Gastrocnemius medialis (tissue), 4 donors: ENCODE measurements around the gene PSORS1C2. TPM values are rescaled to one million over a fixed set of nuclear protein-coding genes. Genes with fewer than 3 reads are reported as not detected.

Source experiments
- ATAC-seq, 2 donors: fragments of 150-250 bp; one replicate each; pipeline ENCODE4 v1.9.1; 2016
- DNase-seq, 2 donors: peaks; one replicate each; pipeline ENCODE4 v3.0.0-alpha.2; 2019
- H3K27ac ChIP-seq, 4 donors: fragments of 200-600 bp; sonication (generic); 1 replicate in 1 of 4; 2 replicates in 3 of 4; pipeline ENCODE4 v1.5.1; 2016 to 2018; ENCODE audit warnings: mild to moderate bottlenecking in 2 of 4, moderate library complexity in 1 of 4
- H3K27me3 ChIP-seq, 3 donors: fragments of 200-600 bp; sonication (generic) in 2 of 3; 1 replicate in 1 of 3; 2 replicates in 2 of 3; pipeline versions ENCODE4 v1.5.1 to v1.6.0; 2016 to 2019; ENCODE audit warnings: mild to moderate bottlenecking in 1 of 3, moderate library complexity in 1 of 3
- H3K36me3 ChIP-seq, 2 donors: fragments of 200-600 bp; sonication (generic) in 1 of 2; one replicate each; pipeline ENCODE4 v1.5.1; 2017 to 2018
- H3K4me1 ChIP-seq, 2 donors: fragments of 200-600 bp; sonication (generic) in 1 of 2; one replicate each; pipeline ENCODE4 v1.5.1; 2016 to 2017; ENCODE audit warnings: mild to moderate bottlenecking in 2 of 2
- H3K4me3 ChIP-seq, 4 donors: fragments of 200-600 bp; sonication (generic) in 3 of 4; 1 replicate in 1 of 4; 2 replicates in 3 of 4; pipeline ENCODE4 v1.5.1; 2016 to 2019; ENCODE audit warnings: mild to moderate bottlenecking in 2 of 4
- H3K9me3 ChIP-seq, 3 donors: fragments of 200-600 bp; sonication (generic) in 2 of 3; 1 replicate in 1 of 3; 2 replicates in 2 of 3; pipeline ENCODE4 v1.5.1; 2016 to 2019
- POLR2A ChIP-seq, 2 donors: fragments of 450-650 bp; IDR thresholded peaks; one replicate each; pipeline ENCODE4 v1.6.1; 2017; ENCODE audit warnings: antibody characterized with exemption in 2 of 2, mild to moderate bottlenecking in 2 of 2, moderate library complexity in 2 of 2
- in situ Hi-C, 4 donors: fragments of 200-750 bp; cut with MboI; loops; one replicate each; pipeline versions ENCODE4 v1.15.0 to v1.8.0; 2017; ENCODE audit warnings: low sequenced_read_pairs in 4 of 4
- intact Hi-C: fragments of 100-400 bp; cut with DNase I; formaldehyde crosslinking; loops from one replicate; pipeline ENCODE4 v1.15.1; 2023; ENCODE audit warnings: low total_unique reads
- total RNA-seq, 4 donors: library from RNA; depleted of rRNA; stranded (reverse); fragments of >200 nt; gene quantifications; one replicate each; pipeline versions ENCODE4 v1.1.0 to v1.2.3, GENCODE V29; 2016
- TF ChIP-seq, protein P1 (sequence below), 5 experiments: fragments of 450-650 bp in 3 of 5; fragments of 200-600 bp in 2 of 5; sonication (generic) in 2 of 5; IDR thresholded peaks in 4 of 5; conservative IDR thresholded peaks in 1 of 5; 1 replicate in 4 of 5; 2 replicates in 1 of 5; pipeline ENCODE4 v1.5.1; 2016 to 2019; ENCODE audit warnings: antibody characterized with exemption in 5 of 5, mild to moderate bottlenecking in 3 of 5, moderate library complexity in 3 of 5

The PSORS1C2 gene
- total RNA-seq, 4 donors from 2014 or later = not detected

DNA sequence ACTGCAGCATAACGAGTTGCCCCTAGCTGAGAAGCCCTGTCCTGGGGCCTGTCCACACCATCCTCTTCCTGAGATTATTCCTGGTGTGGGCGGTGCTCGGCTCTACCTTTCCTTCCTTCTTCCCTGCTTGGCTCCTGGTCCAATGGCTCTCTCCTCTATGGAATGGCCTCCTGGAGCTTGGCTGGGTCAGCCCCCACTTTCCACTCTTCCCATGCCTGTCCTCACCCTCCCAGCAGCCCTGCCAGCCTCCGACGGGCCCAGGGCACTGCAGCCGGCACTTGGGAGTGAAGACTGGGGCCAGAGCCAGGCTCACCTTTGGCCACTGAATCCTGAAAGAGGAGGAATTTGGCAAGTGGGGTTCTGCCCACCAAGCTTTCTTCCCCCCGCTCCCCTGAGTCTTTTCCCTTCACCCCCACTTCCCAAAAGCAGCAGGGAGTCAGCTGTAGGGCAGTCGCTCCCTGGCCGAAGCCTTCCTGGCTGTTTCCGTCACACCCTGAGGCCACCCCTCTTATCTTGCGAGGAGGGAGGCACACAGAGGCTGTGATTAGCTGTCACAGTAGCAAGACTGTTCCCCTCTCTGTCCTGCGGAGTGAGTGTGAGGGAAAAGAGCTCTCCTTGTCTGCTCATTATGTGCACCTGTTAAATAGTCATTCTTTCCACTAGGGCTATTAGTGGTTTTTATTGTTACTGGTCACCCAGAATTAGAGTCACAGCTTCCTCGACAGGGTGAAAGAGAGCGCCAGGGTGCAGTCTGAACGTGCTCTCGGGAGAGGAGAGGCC lies 12.3 kb downstream of the PSORS1C2 start:
- Histone ChIP-seq H3K36me3 (no peaks in the 10 kb centered on the region), H3K4me1 (peaks cover 0 to 4% of the 10 kb centered on the region in 2 donors), H3K27me3 (no peaks in the 10 kb centered on the region), H3K4me3 (no peak overlapping the region), H3K9me3 (no peaks in the 10 kb centered on the region), H3K27ac (no peak overlapping the region)
- intact Hi-C loops = no loop called here
- no peak for TF ChIP-seq POLR2A (IDR thresholded peaks at IDR 0.05)
- TF ChIP-seq, protein P1, sequence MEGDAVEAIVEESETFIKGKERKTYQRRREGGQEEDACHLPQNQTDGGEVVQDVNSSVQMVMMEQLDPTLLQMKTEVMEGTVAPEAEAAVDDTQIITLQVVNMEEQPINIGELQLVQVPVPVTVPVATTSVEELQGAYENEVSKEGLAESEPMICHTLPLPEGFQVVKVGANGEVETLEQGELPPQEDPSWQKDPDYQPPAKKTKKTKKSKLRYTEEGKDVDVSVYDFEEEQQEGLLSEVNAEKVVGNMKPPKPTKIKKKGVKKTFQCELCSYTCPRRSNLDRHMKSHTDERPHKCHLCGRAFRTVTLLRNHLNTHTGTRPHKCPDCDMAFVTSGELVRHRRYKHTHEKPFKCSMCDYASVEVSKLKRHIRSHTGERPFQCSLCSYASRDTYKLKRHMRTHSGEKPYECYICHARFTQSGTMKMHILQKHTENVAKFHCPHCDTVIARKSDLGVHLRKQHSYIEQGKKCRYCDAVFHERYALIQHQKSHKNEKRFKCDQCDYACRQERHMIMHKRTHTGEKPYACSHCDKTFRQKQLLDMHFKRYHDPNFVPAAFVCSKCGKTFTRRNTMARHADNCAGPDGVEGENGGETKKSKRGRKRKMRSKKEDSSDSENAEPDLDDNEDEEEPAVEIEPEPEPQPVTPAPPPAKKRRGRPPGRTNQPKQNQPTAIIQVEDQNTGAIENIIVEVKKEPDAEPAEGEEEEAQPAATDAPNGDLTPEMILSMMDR (IDR thresholded peaks at IDR 0.05 in 4 of 5, conservative IDR thresholded peaks at IDR 0.05 in 1 of 5) = no peak
- no peak for DNase-seq
- no peak for ATAC-seq
- in situ Hi-C loops = no loop called here

DNA sequence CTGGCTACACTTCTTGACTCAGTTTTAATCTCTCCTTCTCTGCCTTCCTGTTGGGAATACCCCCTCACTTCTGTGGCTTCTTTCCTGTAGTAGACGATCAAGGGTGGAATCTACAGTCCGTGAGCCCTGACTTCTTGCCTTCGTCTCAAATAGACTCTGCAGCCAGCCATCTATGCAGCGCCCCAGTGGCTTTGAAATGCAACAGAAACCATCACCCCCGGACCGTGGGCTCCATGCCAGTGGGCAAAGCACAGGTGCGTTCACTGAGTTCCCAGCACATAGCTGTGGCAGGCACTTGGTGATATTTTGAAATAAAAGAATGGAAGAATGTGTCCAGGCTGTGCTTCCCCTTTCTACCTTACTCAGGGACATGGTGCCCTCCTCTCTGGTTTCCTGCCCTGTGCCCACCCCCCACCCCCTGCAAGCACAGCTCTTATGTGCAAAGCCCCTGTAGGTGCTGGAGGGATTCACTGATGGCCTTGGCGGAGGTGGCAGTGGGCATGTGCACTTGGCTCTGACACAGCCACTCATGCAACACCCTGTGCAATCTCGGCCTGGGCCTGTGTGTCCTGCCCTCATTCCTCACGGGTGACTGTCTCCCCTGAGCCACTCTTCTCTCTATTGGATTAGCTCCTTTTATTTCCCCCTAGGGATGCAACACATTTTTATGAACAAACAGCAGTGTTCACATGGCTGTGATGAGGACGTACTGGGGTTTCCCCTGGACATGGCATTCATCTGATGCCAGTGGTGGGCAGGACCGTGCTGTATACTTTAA lies 13.1 kb downstream of the PSORS1C2 start:
- intact Hi-C loops = no loop called here
- in situ Hi-C loops = no loop called here

DNA sequence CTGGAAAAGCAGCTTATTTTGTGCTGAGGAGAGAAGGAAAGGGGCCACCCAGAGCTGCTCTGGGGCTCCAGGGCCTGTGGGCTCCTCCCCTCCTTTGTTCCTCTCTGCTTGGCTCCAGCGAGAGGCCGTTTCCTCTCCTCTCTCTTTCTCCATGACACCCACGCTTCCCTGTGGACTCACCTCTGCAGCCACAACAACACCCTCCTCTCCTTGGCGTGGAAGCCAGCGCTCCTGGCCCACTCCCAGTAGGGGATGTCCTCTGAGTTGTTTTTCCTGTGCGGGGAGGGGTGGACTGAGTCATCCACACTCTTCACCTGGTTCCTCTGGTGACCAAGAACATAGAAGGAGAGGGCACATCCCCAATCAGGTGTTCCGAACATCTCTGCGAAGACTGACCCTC lies 13.7 kb downstream of the PSORS1C2 start:
- no peak for TF ChIP-seq POLR2A (IDR thresholded peaks at IDR 0.05)
- TF ChIP-seq, protein P1 (IDR thresholded peaks at IDR 0.05 in 4 of 5, conservative IDR thresholded peaks at IDR 0.05 in 1 of 5) = no peak
- H3K36me3 ChIP-seq = no peaks in the 10 kb centered on the region
- in situ Hi-C loops = no loop called here
- no peak for DNase-seq
- no peak overlapping the region for H3K4me3 ChIP-seq
- no peak overlapping the region for H3K27ac ChIP-seq
- H3K9me3 ChIP-seq = no peaks in the 10 kb centered on the region
- intact Hi-C loops = no loop called here
- peak in 1 of 2 donors; percentile 31 for ATAC-seq
- H3K4me1 ChIP-seq = peaks cover 0 to 4% of the 10 kb centered on the region in 2 donors
- no peaks in the 10 kb centered on the region for H3K27me3 ChIP-seq

More for the DNA sequence above, 13.1 kb downstream of the PSORS1C2 start:
- H3K27ac ChIP-seq = no peak overlapping the region
- no peaks in the 10 kb centered on the region for H3K27me3 ChIP-seq
- DNase-seq (no peak), ATAC-seq (no peak)
- H3K9me3 ChIP-seq = no peaks in the 10 kb centered on the region
- H3K4me3 ChIP-seq = no peak overlapping the region
- H3K36me3 ChIP-seq = no peaks in the 10 kb centered on the region
- peaks cover 0 to 4% of the 10 kb centered on the region in 2 donors for H3K4me1 ChIP-seq
- TF ChIP-seq, protein P1 (IDR thresholded peaks at IDR 0.05 in 4 of 5, conservative IDR thresholded peaks at IDR 0.05 in 1 of 5) = no peak
- no peak for TF ChIP-seq POLR2A (IDR thresholded peaks at IDR 0.05)

DNA sequence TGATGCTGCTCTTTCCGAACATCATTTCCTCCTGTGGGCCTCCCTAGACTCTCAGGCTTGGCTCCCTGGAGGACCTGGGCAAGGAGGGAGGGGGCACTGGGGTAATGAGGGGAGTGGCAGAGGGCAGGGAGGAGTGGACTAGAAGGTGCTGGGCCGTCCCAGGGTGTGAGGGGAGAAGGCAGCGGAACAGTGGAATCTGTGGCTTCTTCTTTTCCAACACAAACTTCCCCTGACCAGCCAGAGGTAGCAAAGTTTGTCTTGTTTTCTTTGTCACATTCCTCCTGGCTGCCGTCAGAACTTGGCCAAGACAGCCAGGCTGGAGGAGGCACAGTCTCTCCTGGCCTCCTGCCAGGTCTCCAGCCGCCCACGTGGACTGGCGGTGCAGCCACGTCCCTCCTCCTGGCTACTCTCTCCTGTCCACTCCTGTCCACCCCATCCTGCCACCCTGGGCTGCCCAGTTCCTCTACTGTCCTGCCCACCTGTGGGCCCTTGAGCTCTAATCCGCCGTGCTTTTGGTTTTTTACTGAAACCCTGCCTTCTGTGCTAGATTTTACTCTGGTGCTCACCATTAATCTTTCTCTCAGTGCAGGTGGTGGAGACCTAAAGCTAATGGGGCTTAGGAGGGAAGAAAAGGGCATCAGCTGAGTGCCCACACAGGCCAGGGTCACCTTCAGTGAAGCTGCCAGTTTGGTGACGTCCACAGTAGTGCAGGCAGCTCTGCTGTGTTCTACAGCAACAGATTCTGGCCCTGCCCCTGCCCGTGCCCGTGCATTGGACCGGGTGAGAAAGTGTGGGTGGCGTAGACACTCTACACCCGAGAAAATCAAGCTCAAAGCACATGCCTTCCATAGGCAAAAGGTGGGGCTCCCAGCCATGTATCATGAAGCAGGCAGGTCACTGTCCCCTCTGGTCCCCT lies 15.8 kb downstream of the PSORS1C2 start:
- in situ Hi-C loops = no loop called here
- Histone ChIP-seq H3K27me3 (no peaks in the 10 kb centered on the region), H3K9me3 (no peaks in the 10 kb centered on the region), H3K36me3 (no peaks in the 10 kb centered on the region), H3K4me1 (peaks cover 0 to 4% of the 10 kb centered on the region in 2 donors), H3K4me3 (no peak overlapping the region), H3K27ac (peak overlapping the region in 1 of 4 donors; percentile 29)
- intact Hi-C loops = no loop called here
- DNase-seq = peak in 1 of 2 donors; percentile 57
- no peak for TF ChIP-seq POLR2A (IDR thresholded peaks at IDR 0.05)
- TF ChIP-seq, protein P1 (IDR thresholded peaks at IDR 0.05 in 4 of 5, conservative IDR thresholded peaks at IDR 0.05 in 1 of 5) = no peak
- ATAC-seq = peak in 1 of 2 donors; percentile 76
